PC-3 (cell line): ENCODE data around the gene DERA. TPM values are rescaled to one million over a fixed set of nuclear protein-coding genes. Genes with fewer than 3 reads are reported as not detected.

Experiments
- ATAC-seq: fragments of 200-7000 bp; cut with Tn5 transposase; 2 replicates; pipeline ENCODE4 v1.9.1; 2020; ENCODE audit warnings: mild to moderate bottlenecking, moderate library complexity
- BruUV-seq: library from RNA; stranded (reverse); fragments of 400-500 nt; replicated peaks from 2 replicates; lab custom pipeline; 2021; lab: Mats Ljungman, UMichigan
- CTCF ChIA-PET: fragments of 300-600 bp; sonication (Branson Sonifier 250); formaldehyde crosslinking; loops from one replicate; lab custom pipeline; 2022; ENCODE audit warnings: antibody characterized with exemption; lab: Charles Lee
- POLR2A ChIA-PET: fragments of 300-600 bp; sonication (Branson Sonifier 250); formaldehyde crosslinking; loops from one replicate; lab custom pipeline; 2022; ENCODE audit warnings: antibody characterized with exemption; ENCODE audit not compliant: unreplicated experiment; lab: Charles Lee
- DNase-seq: peaks from one replicate; pipeline ENCODE4 v3.0.0-alpha.2; 2015
- H2AFZ ChIP-seq: fragments of 300-600 bp; sonication (generic); 2 replicates; pipeline ENCODE4 v1.6.0; 2016; ENCODE audit warnings: antibody characterized with exemption, low read length
- H3F3A ChIP-seq: fragments of 300-600 bp; sonication (generic); one replicate; pipeline ENCODE4 v1.6.0; 2017; ENCODE audit warnings: antibody characterized with exemption, low read length, control low read depth, mild to moderate bottlenecking; ENCODE audit not compliant: unreplicated experiment
- H3K27ac ChIP-seq: fragments of 300-600 bp; sonication (generic); 2 replicates; pipeline ENCODE4 v1.5.1; 2016; ENCODE audit warnings: mild to moderate bottlenecking, low read length
- H3K27me3 ChIP-seq: fragments of 300-600 bp; sonication (generic); 2 replicates; pipeline ENCODE4 v1.6.1; 2016; ENCODE audit warnings: low read length, mixed read lengths
- H3K36me3 ChIP-seq: fragments of 300-600 bp; sonication (generic); 2 replicates; pipeline ENCODE4 v1.6.1; 2016; ENCODE audit warnings: low read depth, mixed run types, low read length, mixed read lengths
- H3K4me1 ChIP-seq: fragments of 300-600 bp; sonication (generic); 2 replicates; pipeline ENCODE4 v1.5.1; 2016; ENCODE audit warnings: low read length; ENCODE audit not compliant: insufficient read depth
- H3K4me2 ChIP-seq: fragments of 300-600 bp; sonication (generic); 2 replicates; pipeline ENCODE4 v1.6.0; 2016; ENCODE audit warnings: low read length
- H3K4me3 ChIP-seq: fragments of 300-600 bp; sonication (generic); 2 replicates; pipeline ENCODE4 v1.5.1; 2016; ENCODE audit warnings: mild to moderate bottlenecking, low read length, mixed read lengths
- H3K79me2 ChIP-seq: fragments of 300-600 bp; sonication (generic); 2 replicates; pipeline ENCODE4 v1.6.1; 2017; ENCODE audit warnings: low read length, mixed read lengths
- H3K9ac ChIP-seq: fragments of 300-600 bp; sonication (generic); 2 replicates; pipeline ENCODE4 v1.6.0; 2016; ENCODE audit warnings: mild to moderate bottlenecking, low read length
- H3K9me2 ChIP-seq: fragments of 300-600 bp; sonication (generic); replicated peaks from 2 replicates; pipeline ENCODE4 v1.6.1; 2016; ENCODE audit warnings: mixed run types, low read length, mixed read lengths
- H3K9me3 ChIP-seq: fragments of 300-600 bp; sonication (generic); 2 replicates; pipeline ENCODE4 v1.6.1; 2016; ENCODE audit warnings: low read length, mixed read lengths
- H4K20me1 ChIP-seq: fragments of 300-600 bp; sonication (generic); 2 replicates; pipeline ENCODE4 v1.6.1; 2016; ENCODE audit warnings: low read length, mixed read lengths
- EZH2 ChIP-seq: fragments of 300-600 bp; sonication (generic); IDR thresholded peaks from one replicate; pipeline ENCODE4 v1.6.1; 2017; ENCODE audit warnings: antibody characterized with exemption, mild to moderate bottlenecking, low read length; ENCODE audit not compliant: unreplicated experiment
- EZH2phosphoT487 ChIP-seq: fragments of 300-600 bp; sonication (generic); IDR thresholded peaks from 2 replicates; pipeline ENCODE4 v1.6.1; 2018; ENCODE audit warnings: mild to moderate bottlenecking, antibody characterized with exemption, low read length, borderline replicate concordance
- intact Hi-C: fragments of 100-400 bp; cut with micrococcal nuclease; formaldehyde crosslinking; loops from 2 replicates; pipeline ENCODE4 v1.9.0; 2023
- total RNA-seq: library from RNA; depleted of rRNA; stranded (reverse); fragments of >200 nt; gene quantifications from 2 replicates; pipeline ENCODE4 v1.2.3, GENCODE V29; 2014
- TF ChIP-seq, protein P1 (sequence below): fragments of 300-600 bp; sonication (generic); conservative IDR thresholded peaks from 2 replicates; pipeline ENCODE4 v1.5.1; 2017; ENCODE audit warnings: antibody characterized with exemption, low read depth, mild to moderate bottlenecking, low read length

Gene DERA
- total RNA-seq, 1 experiment from 2014 or later: 49.4 TPM

DNA sequence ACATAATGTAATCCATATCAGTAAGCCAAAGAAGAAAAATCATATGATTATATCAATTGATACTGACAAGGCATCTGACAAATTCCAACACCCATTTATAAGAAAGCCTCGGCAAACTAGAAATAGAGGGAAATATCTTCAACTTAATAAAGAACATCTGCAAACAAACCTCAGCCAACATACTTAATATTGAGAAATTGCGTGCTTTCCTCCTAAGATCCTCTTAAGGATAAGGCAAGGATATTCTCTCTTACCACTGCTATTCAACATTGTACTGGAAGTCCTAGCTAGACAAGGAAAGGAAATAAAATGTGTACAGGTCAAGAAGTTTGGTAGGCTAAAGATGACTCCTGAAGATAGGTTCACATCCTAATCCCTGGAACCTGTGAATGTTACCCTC is 115.9 kb downstream of the DERA start:
- H3K4me3 ChIP-seq: no peak overlapping the region
- H3K9me3 ChIP-seq: no peaks in the 10 kb centered on the region
- DNase-seq (no peak), ATAC-seq (no peak)
- POLR2A ChIA-PET: no interaction called here
- no TSS peak for BruUV-seq
- H3K36me3 ChIP-seq: no peaks in the 10 kb centered on the region
- H3K79me2 ChIP-seq: no peaks in the 10 kb centered on the region
- no peak overlapping the region for H3K9ac ChIP-seq
- H4K20me1 ChIP-seq: no peaks in the 10 kb centered on the region
- no peak overlapping the region for H2AFZ ChIP-seq
- no peaks in the 10 kb centered on the region for H3K27me3 ChIP-seq
- no peak for TF ChIP-seq EZH2
- no peak for TF ChIP-seq EZH2phosphoT487
- TF ChIP-seq, protein P1, sequence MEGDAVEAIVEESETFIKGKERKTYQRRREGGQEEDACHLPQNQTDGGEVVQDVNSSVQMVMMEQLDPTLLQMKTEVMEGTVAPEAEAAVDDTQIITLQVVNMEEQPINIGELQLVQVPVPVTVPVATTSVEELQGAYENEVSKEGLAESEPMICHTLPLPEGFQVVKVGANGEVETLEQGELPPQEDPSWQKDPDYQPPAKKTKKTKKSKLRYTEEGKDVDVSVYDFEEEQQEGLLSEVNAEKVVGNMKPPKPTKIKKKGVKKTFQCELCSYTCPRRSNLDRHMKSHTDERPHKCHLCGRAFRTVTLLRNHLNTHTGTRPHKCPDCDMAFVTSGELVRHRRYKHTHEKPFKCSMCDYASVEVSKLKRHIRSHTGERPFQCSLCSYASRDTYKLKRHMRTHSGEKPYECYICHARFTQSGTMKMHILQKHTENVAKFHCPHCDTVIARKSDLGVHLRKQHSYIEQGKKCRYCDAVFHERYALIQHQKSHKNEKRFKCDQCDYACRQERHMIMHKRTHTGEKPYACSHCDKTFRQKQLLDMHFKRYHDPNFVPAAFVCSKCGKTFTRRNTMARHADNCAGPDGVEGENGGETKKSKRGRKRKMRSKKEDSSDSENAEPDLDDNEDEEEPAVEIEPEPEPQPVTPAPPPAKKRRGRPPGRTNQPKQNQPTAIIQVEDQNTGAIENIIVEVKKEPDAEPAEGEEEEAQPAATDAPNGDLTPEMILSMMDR: no peak
- H3K27ac ChIP-seq: no peak overlapping the region
- H3K4me2 ChIP-seq: no peak overlapping the region
- CTCF ChIA-PET: no interaction called here
- H3K4me1 ChIP-seq: no peaks in the 10 kb centered on the region
- intact Hi-C loops: no loop called here
- no peaks in the 10 kb centered on the region for H3K9me2 ChIP-seq
- H3F3A ChIP-seq: no peaks in the 10 kb centered on the region

DNA sequence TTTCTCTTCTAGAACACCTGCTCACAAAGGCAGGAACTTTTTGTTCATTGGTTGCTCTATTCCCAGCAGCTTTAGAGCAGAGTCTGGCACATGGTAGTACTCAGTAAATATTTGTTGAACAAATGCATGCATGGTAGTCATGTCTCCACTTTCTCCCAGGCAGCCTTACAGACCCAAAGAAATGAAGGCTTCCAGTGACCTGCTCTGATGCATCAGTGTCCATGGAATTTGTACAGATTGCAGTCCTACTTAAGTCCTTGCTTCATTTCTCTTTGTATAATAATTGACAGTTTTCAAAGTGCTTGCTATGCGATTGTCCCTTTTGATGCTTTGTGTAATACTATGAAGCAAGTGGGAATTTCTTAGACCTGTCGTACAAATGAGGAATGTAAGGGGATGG is 119.6 kb downstream of the DERA start:
- H4K20me1 ChIP-seq: no peaks in the 10 kb centered on the region
- H3K27me3 ChIP-seq: no peaks in the 10 kb centered on the region
- H3K4me3 ChIP-seq: no peak overlapping the region
- H3K27ac ChIP-seq: no peak overlapping the region
- no peaks in the 10 kb centered on the region for H3K36me3 ChIP-seq
- no peaks in the 10 kb centered on the region for H3K4me1 ChIP-seq
- no peaks in the 10 kb centered on the region for H3K9me2 ChIP-seq
- no peaks in the 10 kb centered on the region for H3F3A ChIP-seq
- H3K9me3 ChIP-seq: no peaks in the 10 kb centered on the region
- no peak overlapping the region for H3K4me2 ChIP-seq
- CTCF ChIA-PET: no interaction called here
- intact Hi-C loops: no loop called here
- no peak overlapping the region for H3K9ac ChIP-seq
- ATAC-seq (no peak), DNase-seq (no peak)
- TF ChIP-seq, protein P1: no peak
- TF ChIP-seq EZH2phosphoT487 (no peak), EZH2 (no peak)
- no peak overlapping the region for H2AFZ ChIP-seq
- POLR2A ChIA-PET: no interaction called here
- no peaks in the 10 kb centered on the region for H3K79me2 ChIP-seq
- no TSS peak for BruUV-seq

DNA sequence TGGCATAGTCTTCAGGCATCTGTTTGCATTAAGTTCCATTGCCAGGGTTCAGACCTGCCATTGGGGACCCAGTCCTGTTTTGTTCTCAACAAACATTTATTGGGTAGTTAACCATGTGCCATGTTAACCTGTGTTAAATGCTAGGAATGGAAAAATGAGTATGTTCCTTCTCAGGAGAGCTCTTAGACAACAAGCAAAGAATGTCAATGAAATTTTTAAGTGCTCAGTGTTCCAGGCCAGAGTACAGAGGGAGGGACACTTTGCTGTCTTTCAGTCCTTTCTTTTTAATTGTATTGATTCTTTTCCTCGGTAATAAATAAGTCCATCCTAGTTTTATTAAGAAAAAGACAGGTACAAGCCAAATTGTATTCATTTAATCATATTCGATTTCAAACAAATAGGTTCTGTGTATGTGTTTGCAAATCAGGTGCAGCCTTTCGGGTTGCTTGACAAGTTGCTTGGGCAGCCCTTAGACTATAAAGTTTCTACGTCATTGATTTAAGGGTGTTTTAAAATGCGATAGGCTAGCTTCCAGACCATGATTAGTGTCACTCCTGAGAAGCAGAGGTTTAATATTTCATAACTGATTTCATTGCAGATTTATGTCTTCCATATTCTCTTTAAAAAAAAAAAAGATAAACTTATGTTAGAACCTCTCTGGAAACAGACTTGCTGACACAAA is 123.1 kb downstream of the DERA start:
- no peaks in the 10 kb centered on the region for H3K9me3 ChIP-seq
- intact Hi-C loops: no loop called here
- H3K4me2 ChIP-seq: no peak overlapping the region
- H4K20me1 ChIP-seq: no peaks in the 10 kb centered on the region
- H3K9me2 ChIP-seq: no peaks in the 10 kb centered on the region
- no peak overlapping the region for H3K4me3 ChIP-seq
- ChIA-PET POLR2A (no interaction called here), CTCF (no interaction called here)
- no TSS peak for BruUV-seq
- H2AFZ ChIP-seq: no peak overlapping the region
- ATAC-seq (no peak), DNase-seq (no peak)
- no peaks in the 10 kb centered on the region for H3K27me3 ChIP-seq
- no peaks in the 10 kb centered on the region for H3K4me1 ChIP-seq
- no peaks in the 10 kb centered on the region for H3K36me3 ChIP-seq
- no peak for TF ChIP-seq EZH2phosphoT487
- TF ChIP-seq EZH2: no peak
- TF ChIP-seq, protein P1: no peak
- no peak overlapping the region for H3K27ac ChIP-seq
- H3K9ac ChIP-seq: no peak overlapping the region
- H3F3A ChIP-seq: no peaks in the 10 kb centered on the region
- no peaks in the 10 kb centered on the region for H3K79me2 ChIP-seq
